Subcutaneous adipose tissue (tissue), 4 donors: ENCODE measurements around the gene TNS3. TPM values are rescaled to one million over a fixed set of nuclear protein-coding genes. Genes with fewer than 3 reads are reported as not detected.

Experiments
- CTCF ChIP-seq: fragments of 450-650 bp; IDR thresholded peaks from one replicate; pipeline ENCODE4 v1.5.1; 2016; ENCODE audit warnings: low read depth, mild to moderate bottlenecking, control low read depth, antibody characterized with exemption, moderate library complexity
- total RNA-seq, 4 donors: library from RNA; depleted of rRNA; stranded (reverse); fragments of >200 nt; gene quantifications; one replicate each; pipeline ENCODE4 v1.1.0, GENCODE V29; 2016

The TNS3 gene
- total RNA-seq, 4 donors from 2014 or later: 104 to 137 (median 110) TPM

DNA sequence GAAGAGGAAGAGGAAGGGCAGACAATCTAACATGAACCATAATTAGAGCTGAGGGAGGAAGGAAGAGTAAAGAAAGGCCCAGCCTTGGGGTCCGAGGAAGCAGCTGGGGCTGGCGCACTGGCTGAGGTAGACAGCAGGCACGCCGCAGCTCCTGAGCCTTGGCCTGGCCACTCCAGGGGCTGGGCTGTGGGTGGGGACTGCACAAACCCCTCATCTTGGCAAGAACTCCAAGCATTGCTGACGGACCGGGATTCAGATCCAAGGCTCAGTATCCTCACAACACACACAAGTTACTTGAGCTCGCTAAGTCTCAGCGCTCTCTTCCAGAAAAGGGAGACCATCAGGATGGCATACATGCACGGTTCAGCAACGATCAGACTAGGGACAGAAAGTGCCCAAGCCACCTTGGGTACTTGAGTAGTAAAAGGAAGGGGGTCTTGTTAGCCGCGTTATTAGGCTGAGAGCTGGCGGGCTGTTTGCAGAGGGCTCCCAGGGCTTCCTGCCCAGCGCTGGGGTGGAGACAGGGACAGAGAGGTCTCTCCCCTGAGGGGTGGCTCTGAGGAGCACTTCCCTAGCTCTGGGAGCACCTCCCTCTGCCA is 4.5 kb downstream of the TNS3 start:
- TF ChIP-seq CTCF: no peak

DNA sequence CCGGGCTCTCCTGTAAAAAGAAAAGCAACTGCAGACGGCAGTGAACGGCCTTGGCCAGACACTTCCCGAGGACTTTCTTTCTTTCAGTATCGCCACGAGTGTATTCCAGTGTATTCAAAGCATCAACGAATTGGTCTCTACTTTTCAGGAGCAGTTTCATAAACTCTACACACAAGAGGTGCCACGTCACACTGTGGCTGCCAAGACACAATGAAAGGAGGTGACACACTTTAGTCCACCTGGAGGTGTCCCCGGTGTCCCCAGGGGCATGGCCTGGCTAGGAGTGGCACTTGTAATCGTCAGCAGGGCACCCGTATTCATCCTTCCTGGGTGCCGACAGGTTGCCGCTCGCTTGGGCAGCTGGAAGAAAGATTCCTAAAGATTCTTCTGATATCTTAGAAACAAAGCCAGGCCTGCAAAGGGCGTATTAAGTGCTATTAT is 5.0 kb downstream of the TNS3 start:
- no peak for TF ChIP-seq CTCF

DNA sequence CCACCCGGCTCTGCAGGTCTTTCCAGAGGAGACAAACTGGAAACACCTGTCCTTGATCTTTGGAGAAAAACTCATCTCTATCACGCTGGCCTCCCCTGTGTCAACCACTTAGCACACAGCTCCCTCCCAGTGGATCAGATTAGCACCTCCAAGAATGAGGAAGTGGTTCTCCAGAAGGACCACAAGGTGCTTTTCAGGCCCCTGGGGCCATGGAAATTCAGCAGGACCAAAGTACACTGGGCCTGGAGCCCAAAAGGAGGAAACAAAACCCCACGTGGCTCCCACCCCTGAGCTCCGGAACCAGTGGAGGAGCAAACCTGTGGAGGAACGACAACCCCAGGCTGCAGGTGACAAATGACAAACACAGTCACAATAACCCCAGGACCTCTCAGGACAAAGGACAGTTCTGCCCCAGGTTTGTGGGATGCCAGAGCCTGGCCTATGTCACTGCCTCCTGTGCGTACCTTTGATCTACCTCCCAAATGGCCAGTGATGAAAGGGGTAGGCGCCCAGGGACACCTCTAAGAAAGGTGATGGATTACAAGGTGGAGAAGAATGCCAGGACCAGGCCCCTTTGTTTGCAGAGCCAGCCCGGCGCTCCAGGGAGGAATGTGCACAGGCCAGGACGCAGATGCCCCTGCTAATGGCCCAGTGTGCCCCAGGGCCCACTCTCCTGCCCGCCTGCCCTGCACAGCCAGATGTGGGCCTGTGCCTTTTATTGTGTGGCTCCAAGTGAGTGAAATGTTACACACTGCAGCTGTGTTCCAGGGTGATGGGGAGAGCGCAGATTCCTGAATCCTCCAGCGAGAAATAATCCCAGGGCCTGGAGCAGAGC is 5.7 kb downstream of the TNS3 start:
- no peak for TF ChIP-seq CTCF

DNA sequence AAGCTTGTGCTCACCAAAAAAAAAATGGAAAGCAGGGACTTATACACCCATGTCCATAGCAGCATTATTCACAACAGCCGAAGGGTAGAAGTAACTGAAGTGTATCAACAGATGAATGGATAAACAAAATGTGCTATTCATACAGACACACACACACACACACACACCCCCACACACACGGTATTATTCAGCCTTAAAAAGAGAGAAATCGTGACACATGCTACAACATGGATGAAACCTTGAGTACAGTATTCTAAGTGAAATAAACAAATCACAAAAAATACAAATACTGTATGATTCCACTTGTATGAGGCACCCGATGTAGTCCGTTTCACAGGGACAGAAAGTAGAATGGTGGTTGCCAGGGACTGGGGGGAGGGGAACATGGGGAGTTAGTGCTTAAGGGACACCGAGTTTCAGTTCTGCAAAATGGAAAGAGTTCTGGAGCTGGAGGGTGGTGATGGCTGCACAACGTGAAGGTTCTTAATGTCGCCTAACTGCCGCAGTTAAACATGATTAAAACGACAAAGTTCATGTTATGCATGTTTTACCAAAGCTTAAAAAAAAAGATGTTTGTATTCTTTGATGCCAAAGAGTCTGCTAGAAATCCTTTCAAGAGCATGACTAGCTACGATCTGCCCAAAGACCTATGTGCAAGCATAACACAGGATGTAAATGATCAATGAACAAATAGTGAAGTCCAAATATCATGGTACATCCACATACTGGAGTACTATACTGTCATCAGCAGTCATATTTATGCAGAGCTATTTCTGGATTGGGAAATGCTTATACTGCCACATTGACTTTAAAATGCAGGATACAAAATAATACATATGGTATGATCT is 7.2 kb downstream of the TNS3 start:
- no peak for TF ChIP-seq CTCF

GRCh38 chr7:47573758-47574481 is 8.0 kb downstream of the TNS3 start:
- no peak for TF ChIP-seq CTCF

- TF ChIP-seq CTCF: no peak
Measured at GRCh38 chr7:47572939-47573757, 8.8 kb downstream of the TNS3 start.
